Forelimb muscle (tissue), 1 donor: ENCODE measurements around the gene GALNT4. TPM values are rescaled to one million over a fixed set of nuclear protein-coding genes. Genes with fewer than 3 reads are reported as not detected.

Source experiments
- DNase-seq: peaks from one replicate; pipeline ENCODE4 v3.0.0-alpha.2; 2013; ENCODE audit warnings: low read depth
- polyA plus RNA-seq: library from polyadenylated mRNA; unstranded; fragments of 120-200 nt; gene quantifications from one replicate; pipeline ENCODE4 v1.2.1, GENCODE V29; 2013; ENCODE audit not compliant: insufficient read length

Gene GALNT4
- polyA plus RNA-seq = 2.9 TPM

DNA sequence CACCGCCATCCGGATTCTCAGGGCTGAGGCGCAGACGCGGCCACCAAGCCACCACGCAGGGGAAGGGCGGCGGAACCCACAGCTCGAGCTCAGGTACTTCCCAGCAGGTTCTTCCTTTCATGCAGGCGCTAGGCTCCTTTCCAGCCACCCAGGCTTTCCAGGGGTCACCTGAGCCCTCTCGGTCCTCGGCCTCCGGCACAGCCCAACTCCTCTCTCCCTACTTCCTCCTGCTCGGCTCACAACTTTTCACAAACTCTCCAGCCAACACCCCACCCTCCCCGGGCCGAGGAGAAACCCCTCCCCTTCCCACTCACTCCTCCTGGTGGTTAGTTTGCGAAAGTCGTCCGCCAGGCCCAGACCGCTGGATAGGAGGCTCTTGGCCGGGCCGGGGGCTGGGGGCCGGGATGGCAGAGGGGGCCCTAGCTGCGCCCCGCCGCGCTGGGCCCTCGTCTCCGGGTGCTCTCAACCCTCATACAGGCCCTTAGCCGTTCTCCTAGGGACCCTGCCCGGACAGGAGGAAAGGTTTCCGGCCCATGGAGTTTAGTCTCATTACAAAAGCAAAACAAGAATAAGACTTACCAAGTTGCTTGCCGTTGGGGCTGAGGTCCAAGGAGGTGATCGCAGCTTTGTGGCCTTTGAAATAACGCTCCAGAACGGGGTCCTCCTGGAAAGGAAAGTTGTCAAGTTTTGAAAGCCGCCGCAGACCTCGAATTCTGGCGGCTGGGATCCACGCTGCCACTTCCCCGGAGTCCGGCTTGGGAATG, at the start of gene GALNT4:
Gene GALNT4, minus strand, starts transcription at position 256 of the 764 bp plus-strand sequence. Its CDS starts 247 bp downstream, at position 9.
- DNase-seq = peak; percentile 71

DNA sequence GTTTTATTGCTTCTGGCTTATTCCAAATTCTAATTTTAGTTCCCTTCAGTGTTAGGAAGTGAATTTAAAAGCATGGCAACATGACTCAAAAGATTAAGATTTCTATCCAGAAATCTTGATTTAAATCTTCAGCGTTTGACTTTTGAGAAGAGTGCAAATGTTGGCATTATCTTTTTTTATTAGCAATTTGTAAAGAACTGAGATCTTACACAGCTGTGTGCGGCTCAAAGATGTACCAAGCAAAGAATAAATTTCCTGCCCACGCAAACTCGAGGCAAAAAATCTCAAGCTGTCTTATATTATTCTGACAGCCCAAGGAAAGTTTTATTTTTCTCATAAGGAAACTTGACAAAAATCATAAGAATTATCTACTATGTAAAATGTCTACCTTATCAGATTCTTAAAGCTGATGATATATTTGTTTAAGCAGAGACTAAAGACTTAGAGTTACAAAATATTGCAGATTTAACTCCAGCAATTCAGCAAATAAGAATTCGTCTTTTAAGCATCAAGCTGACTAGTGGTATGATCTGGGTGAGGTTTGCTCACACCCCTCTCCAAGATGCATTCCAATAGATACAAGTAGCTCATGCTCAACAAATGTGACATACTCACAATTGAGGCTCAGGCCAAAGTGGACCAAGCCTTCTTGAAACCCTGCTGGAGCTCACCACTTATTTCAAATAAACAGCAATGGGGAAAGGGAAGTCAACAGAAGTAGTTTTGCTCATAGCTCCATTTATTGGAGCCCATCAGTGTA, 48.6 kb upstream of the GALNT4 start:
- DNase-seq = no peak

- DNase-seq = no peak
These were observed 47.0 kb upstream of the GALNT4 start for GRCh38 chr12:89571491-89572195.

- no peak for DNase-seq
These were observed 43.9 kb upstream of the GALNT4 start for GRCh38 chr12:89568484-89568883.

GRCh38 chr12:89567691-89568239, 43.2 kb upstream of the GALNT4 start:
- no peak for DNase-seq

GRCh38 chr12:89566615-89567014, 42.0 kb upstream of the GALNT4 start:
- no peak for DNase-seq

DNA sequence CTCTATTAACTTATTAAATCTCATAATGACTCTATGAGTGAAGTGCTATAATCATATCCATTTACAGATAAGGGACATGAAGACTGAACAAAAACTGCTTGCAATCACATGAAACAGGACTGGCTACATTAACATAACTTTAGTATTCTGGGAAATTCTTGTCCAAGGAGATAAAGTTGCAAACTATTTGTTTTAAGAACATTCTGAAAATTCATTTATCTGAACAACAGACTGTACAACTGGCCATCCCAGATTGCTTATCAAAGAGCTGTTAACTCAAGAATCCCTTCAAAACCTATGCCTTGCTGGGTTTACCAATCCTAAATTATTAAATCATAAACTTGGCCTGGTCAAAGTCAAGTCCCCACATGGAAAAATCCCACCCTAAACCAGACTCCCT, 40.4 kb upstream of the GALNT4 start:
- no peak for DNase-seq

GRCh38 chr12:89559753-89560152, 35.2 kb upstream of the GALNT4 start:
- DNase-seq = no peak

DNA sequence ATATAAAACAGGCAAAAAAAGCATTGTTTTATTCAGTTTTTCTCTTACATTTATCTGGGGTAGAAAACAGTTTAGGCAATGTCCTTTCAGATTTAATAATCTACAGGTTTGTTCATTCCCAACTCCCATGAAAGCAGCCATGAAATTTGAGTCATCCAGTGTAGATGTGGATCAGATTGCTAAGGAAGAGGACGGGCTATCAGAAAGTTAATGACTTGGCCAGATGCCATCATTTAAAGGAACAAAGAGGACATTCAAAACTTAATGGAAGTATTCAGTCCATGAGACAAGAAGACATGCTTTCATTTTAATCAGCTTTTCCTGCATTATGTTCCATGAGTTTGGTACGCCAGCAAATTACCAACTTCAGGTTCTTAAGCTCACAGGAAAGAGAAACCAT, 32.4 kb upstream of the GALNT4 start:
- no peak for DNase-seq

DNA sequence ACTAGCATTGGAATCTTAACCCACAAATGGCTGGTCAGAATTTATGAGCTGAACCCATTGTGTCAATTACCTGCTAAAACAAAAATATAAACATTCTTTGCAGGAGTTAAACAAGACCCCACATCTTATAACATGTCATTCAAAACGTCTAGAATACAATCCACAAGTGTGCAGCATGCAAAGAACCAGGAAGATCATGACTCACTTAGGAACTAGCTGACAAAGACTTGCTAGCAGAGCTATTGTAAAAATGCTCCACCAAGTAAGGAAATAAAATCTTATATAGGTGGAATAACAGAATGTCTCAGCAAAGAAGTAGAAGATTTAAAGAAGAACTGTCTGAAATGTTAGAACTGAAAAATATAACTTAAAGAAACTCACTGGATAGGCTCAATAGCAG, 27.8 kb upstream of the GALNT4 start:
- DNase-seq = no peak

GRCh38 chr12:89551747-89552146, 27.2 kb upstream of the GALNT4 start:
- DNase-seq = no peak

- DNase-seq = no peak
These were observed 22.5 kb upstream of the GALNT4 start for GRCh38 chr12:89547101-89547500.

DNA sequence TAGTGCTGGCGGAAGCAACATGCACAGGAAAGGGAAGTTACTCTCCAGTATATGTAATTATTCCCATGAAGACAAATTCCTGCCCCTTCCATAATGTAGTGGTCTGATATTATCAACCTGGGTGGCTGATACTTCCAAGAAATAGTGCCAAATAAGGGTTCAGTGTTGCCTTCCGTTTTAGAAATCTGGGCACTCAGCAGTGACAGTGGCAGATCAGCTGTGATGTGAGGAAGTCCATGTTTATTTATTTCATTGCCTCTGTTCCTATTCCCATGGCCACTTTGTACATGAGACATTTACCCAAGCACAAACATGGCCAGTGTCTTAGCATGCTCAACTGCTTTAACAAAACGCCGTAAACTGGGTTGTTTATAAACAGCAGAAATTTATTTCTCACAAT, 21.6 kb upstream of the GALNT4 start:
- DNase-seq = no peak

GRCh38 chr12:89544681-89545184, 20.1 kb upstream of the GALNT4 start:
- no peak for DNase-seq

DNA sequence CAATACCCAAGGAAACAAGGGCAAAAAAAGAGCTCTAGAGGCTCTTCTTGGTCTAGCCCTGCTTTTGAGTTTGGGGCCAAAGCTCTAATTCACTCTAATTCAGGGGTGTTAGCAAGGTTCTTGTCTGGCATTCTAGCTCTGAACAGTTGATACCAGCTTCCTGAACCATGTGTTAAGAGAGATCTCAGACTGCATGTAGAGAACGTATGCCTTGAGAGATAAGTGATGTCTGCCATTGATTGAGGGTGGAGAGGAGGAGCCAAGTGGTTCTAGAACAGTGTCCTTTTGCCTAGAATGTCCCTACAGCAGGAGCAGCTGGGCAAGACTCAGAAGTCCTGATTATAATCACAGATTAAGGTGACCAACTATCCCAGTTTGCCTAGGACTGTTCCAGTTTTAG, 19.4 kb upstream of the GALNT4 start:
- DNase-seq = no peak

GRCh38 chr12:89542912-89543592, 18.5 kb upstream of the GALNT4 start:
- DNase-seq = no peak

GRCh38 chr12:89542236-89542635, 17.6 kb upstream of the GALNT4 start:
- DNase-seq = no peak

DNA sequence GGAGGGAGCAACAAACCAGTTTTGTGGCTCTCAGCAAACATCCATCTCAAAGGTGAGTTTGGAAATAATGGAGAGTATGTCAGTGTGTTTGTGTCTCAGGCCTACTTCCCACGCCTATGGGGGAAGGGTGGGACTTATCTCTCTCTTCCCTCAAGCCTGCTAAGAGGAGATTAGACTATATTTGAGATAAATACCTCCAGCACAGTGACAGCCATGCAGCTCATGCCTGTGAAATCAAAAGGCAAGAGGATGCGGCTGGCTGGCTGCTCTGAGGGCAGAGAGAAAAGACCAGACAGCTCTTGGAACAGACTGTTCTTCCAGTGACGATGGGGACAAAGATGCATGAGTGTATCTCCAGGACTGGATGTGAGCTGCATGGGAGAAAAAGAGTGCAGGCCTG, 16.0 kb upstream of the GALNT4 start:
- DNase-seq = no peak

DNA sequence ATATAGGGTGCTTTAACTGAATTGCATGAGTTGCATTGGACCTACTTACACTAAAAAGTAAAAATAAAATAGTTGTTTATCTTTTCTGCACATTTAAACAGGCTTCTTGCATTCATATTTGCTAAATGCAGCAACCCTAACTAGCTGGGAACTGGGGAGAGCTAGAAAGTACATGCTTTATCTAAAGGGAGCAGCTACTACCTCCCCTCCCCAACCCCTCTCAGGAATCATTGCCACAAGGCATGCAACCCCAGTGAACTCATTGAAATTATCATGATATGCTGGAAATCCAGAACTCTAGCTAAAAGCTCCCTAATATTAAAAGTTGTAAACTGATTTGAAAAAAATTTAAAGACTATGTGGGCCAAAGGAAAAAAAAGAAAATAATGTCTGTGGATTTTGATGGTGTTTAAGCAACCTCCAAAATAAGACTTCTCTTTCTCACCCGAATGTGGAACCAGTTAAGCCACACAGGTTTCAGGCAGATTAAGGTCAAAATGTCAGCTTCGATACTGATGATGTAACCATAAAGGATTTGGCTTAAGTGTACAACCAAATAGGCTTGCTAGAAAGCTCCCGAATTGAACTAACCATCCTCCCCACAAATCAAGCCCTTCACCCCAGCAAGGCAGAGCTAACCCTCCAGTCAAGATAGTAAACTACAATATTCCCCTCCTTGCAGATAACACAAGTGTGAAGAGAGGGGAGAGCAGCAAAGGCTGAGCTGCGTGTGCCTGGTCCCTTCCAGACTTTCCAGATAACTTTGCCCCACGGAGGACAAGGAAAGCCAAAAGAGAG, 15.0 kb upstream of the GALNT4 start:
- no peak for DNase-seq

- DNase-seq = no peak
These were observed 14.3 kb upstream of the GALNT4 start for GRCh38 chr12:89538897-89539296.

- no peak for DNase-seq
These were observed 12.8 kb upstream of the GALNT4 start for GRCh38 chr12:89537389-89537788.
